HEK293 (cell line): Measurements from ENCODE around the gene LAX1.

ENCODE experiments used
- CTCF ChIP-seq: fragments of 450-650 bp; formaldehyde crosslinking; IDR thresholded peaks from 2 replicates; pipeline ENCODE4 v1.5.1; 2016; ENCODE audit warnings: missing biosample characterization, missing genetic modification characterization
- RBAK ChIP-seq: fragments of 450-650 bp; formaldehyde crosslinking; IDR thresholded peaks from 2 replicates; pipeline ENCODE4 v1.5.1; 2016; ENCODE audit warnings: missing biosample characterization, missing genetic modification characterization
- REST ChIP-seq: fragments of 450-650 bp; formaldehyde crosslinking; IDR thresholded peaks from 2 replicates; pipeline ENCODE4 v1.5.1; 2016; ENCODE audit warnings: missing biosample characterization, missing genetic modification characterization
- SALL2 ChIP-seq: fragments of 450-650 bp; formaldehyde crosslinking; IDR thresholded peaks from 2 replicates; pipeline ENCODE4 v1.5.0; 2017; ENCODE audit warnings: missing biosample characterization, mild to moderate bottlenecking, missing genetic modification characterization, borderline replicate concordance
- ZNF521 ChIP-seq: fragments of 450-650 bp; formaldehyde crosslinking; IDR thresholded peaks from 2 replicates; pipeline ENCODE4 v1.5.1; 2017; ENCODE audit warnings: missing biosample characterization, mild to moderate bottlenecking, missing genetic modification characterization
- ZNF670 ChIP-seq: fragments of 450-650 bp; formaldehyde crosslinking; IDR thresholded peaks from 2 replicates; pipeline ENCODE4 v1.5.1; 2016; ENCODE audit warnings: missing biosample characterization, missing genetic modification characterization, low read depth
- ZNF704 ChIP-seq: fragments of 450-650 bp; formaldehyde crosslinking; IDR thresholded peaks from 2 replicates; pipeline ENCODE4 v1.5.1; 2016; ENCODE audit warnings: missing biosample characterization, missing genetic modification characterization

GRCh38 chr1:203754455-203754864 is 10.5 kb upstream of the LAX1 start:
- TF ChIP-seq CTCF (tag by site-specific recombination) (no peak), ZNF704 (tag by site-specific recombination) (no peak), REST (no peak), ZNF521 (tag by site-specific recombination) (no peak), ZNF670 (tag by site-specific recombination) (no peak), SALL2 (tag by site-specific recombination) (no peak), RBAK (tag by site-specific recombination) (no peak)
